ENCODE data around the gene CIDEA. TPM values are rescaled to one million over a fixed set of nuclear protein-coding genes. Genes with fewer than 3 reads are reported as not detected.

CIDEA gene
- total and polyA plus RNA-seq, 9 of the 15 experiments (the other 6 are each of a cell fraction or from before 2014, with no cell fraction given) = not detected

DNA sequence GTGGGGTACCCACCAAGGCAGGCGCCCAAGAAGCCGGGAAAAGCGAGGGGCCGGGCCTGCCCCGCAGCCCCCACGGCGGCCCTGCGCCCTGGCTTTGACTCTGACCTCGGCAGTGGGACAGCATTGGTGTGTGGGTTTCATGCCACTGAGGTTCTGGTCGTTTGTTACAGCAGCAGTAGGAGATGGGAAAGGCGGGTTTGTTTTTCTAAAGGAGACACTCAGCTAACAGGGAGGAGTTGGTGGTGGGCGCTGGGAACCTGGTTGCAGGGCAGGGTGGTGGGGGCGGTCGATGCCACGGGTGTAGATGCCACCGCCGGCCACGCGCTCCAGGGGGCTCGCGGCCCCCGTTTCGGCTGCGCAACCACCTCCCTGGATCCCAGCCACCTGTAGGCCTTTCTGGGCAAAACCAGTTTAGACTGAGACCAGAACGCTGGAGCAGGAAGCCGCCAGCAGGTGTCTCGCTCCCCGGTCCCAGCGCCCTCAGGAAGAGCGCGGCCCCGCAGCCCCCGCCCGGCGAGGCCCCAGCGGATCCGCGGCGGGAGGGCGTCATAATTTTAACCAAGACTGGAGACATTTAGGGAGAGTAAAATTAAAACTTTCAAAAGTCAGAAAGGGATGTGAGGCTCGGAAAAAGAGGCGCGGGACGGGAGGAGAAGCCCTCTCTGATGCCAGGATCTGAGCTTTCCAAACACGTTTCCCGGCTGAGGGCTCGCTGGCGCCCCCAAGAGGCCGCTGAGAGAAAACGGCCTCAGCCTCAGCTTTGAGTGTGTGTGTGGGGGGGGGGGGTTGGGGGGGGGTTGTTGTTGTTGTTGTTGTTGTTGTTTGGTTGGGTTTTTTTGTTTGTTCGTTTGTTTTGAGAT, 17.4 kb downstream of the CIDEA start (continued):
- TF ChIP-seq MGA (IDR thresholded peaks at IDR 0.05) = peak; percentile 74
- no peak for TF ChIP-seq SIN3B (IDR thresholded peaks at IDR 0.05; ENCODE audit: low read depth)
- TF ChIP-seq NFXL1 (CRISPR knock-in tag; IDR thresholded peaks at IDR 0.05) = no peak; the same call in 1 of the 2 replicates
- TF ChIP-seq SP1 (CRISPR knock-in tag; IDR thresholded peaks at IDR 0.05) = no peak
- TF ChIP-seq SMAD1 (IDR thresholded peaks at IDR 0.05; ENCODE audit: low read depth, low read length, partially characterized antibody) = no peak
- TF ChIP-seq ETV1 (tag; conservative IDR thresholded peaks at IDR 0.05; ENCODE audit: low read depth) = peak; percentile 68
- no peak for TF ChIP-seq ZNF444 (CRISPR knock-in tag; IDR thresholded peaks at IDR 0.05)
- no peak for TF ChIP-seq HMGN3 (IDR thresholded peaks at IDR 0.05; ENCODE audit: borderline replicate concordance, extremely low read depth, insufficient read length, low read depth, low read length)
- TF ChIP-seq RBM39 (optimal IDR thresholded peaks at IDR 0.05; ENCODE audit: low read depth, low read length) = no peak
- TF ChIP-seq JUND (IDR thresholded peaks at IDR 0.05; ENCODE audit: borderline replicate concordance, low read depth, low read length) = peak; percentile 26; the same call in 1 of the 2 replicates
- TF ChIP-seq JUND (tag; IDR thresholded peaks at IDR 0.05; ENCODE audit: borderline replicate concordance, low read depth, low read length) = peak; percentile 28; the same call in 1 of the 3 replicates
- no peak for TF ChIP-seq ZNF717 (CRISPR knock-in tag; IDR thresholded peaks at IDR 0.05)
- TF ChIP-seq FOXA3 (CRISPR knock-in tag; conservative IDR thresholded peaks at IDR 0.05 in 1 of 2, IDR thresholded peaks at IDR 0.05 in 1 of 2) = no peak
- no peak for TF ChIP-seq RUNX1 (IDR thresholded peaks at IDR 0.05; ENCODE audit: low read depth)

Data from K562 (cell line).